HG02610 (cell line): ENCODE measurements around the gene C1orf174.

Experiments used
- ATAC-seq: cut with Tn5 transposase; IDR thresholded peaks from one replicate; pipeline ENCODE4 v1.9.1; 2021; ENCODE audit warnings: mild to moderate bottlenecking, moderate library complexity; ENCODE audit not compliant: unreplicated experiment

C1orf174 gene

DNA sequence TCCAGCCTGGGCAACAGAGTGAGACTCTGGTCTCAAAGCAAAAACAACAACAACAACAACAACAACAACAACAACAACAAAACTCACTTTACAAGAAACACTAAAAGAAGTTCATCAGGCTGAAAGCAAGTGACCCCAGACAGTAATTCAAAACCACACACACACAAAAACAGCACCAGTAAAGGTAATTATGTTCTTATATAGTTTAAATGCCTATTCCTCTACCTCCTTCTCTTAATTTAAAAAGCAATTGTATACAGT, 1.7 kb downstream of the C1orf174 start:
- ATAC-seq = no peak

DNA sequence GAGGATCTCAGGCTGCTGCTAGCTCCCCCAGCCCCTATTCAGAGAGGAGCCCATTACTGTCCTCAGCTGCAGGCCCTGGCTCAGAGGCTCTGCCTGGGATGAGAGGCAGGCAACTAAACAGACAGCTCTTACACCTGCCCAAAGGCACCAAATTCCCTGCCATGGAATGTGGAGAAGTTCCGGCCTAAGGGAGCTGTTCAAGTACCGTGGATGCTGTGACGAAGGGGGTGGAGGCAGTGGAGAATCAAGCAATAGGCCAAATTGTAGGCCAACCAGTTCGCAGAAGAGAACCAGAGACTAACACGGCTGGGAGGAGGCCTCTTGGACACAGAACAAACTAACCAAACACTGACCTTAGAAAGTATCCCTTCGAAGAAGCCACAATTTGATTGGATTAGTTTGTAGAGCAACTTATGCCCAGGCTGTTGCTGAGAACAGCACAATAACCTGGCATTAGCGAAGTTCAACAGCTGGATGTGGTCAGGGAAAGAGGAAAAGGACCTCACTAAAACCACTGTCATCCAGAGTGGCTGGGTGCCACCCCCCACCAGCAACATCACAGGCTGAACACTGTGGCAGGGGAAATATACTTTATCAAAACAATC, 3.6 kb downstream of the C1orf174 start:
- ATAC-seq = no peak

DNA sequence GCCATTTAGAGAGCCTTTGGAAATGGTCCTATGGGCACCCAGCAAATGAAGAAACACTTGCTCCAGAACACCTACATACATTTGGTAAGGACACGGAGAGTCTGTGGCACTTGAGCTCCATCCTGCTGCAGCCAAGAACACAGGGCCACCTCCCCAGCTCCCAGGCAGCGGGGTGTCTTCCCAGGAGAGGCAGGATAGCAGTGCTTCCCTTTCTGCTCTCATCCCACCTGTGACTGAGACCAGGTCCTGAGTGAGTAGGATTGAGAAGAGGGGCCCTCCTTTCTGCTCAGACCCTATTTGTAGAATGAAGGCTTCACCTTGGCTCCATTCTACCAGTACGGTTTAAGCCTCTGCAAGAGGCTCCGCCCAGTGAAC, 4.1 kb downstream of the C1orf174 start:
- no peak for ATAC-seq

DNA sequence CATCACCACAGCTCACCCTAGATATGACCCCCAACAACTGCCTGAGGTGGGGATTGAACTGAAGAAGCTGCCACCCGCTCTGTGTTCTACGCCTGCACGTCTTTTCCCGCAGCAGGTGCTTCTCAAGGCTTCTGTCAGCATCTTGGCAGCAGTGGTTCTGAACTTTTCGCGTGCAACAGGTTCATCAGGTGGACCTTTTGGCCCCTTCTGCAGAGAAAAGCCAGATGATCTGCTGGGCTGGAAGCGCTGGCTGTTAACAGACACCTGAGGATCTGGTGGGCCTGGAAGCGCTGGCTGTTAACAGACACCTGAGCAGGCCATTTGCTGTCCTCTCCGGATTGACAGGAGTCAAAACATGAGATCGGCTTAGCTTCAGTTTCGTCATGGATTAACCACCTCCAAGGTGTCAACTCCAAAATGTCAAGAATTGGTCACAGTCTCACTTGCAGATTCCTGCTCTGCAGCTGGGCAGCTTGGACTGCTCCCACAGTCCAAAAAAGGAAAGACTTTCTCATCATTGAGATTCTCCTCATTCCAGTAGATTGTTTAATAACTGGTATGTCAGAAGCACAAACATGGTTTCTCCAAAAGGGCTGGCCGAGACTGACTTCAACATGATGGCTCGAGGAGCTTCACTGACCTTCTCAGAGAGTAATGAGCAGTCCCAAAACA, 4.7 kb downstream of the C1orf174 start:
- ATAC-seq = no peak

DNA sequence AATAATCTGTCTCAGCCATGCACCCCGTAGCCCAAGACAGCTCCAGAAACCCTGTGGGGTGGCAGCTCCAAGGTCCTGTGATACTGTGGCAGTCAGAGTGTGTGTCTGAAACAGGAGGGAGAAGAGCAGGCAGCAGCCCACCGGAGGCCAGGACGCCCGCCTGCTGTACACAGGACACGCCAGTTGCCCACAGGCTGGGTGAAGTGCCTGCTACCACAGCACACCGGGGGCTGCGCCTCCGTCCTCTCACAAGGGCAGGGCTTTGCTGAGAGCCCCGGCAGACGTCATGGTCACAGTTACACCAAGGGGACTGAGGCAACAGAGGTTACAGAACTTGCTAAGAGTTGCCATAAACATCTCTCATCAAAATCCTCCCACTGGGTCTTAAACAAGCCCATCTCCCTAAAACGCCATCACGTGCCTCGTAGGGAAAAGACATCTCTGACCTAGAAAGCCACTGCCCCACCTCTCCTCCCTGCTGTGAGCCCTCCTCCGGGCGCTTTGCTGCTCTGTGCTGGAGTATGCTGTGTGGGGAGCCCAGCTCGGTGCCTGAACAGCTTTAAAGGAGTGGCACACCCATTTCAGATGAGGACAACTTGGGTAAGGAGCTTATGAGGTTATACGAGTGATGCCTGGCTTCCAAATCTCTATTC, 5.3 kb downstream of the C1orf174 start:
- no peak for ATAC-seq

DNA sequence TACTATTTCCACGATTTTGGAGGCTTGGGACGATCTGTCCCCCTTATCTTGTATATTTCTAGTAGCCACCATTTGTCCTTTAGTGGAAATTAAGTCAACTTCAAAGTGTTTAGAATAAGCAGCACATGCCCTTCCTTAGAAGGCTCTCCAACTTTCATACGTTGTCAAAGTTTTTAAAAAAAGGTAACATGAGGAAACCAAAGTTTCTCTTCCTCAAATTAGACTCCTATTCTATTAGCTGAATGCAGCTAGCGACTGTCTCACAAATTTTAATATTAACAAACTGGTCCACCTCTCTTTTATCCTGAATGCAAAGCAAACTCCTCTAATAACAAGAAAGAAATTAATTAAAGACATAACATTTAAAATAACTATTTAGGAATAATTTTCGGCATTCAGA, 6.9 kb downstream of the C1orf174 start:
- ATAC-seq = no peak

DNA sequence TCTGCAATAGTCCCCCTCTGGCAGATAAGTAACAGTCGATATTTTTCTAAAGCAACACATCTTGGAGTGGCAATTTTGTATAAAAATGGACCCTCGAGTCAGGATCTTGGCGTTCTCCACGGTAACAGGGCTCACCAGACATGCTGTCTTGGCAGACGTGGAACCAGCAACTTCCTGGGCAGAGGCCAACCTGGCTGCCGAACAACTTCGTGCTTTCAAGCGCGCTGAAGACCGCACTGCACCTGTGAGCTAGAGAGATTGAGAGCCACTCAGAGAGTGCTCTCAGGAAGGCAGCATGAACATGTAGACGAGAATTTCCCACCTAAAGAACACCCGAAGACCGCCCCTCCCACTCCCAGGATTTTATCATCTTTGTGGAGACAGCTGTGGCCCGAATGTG, 7.3 kb downstream of the C1orf174 start:
- no peak for ATAC-seq

DNA sequence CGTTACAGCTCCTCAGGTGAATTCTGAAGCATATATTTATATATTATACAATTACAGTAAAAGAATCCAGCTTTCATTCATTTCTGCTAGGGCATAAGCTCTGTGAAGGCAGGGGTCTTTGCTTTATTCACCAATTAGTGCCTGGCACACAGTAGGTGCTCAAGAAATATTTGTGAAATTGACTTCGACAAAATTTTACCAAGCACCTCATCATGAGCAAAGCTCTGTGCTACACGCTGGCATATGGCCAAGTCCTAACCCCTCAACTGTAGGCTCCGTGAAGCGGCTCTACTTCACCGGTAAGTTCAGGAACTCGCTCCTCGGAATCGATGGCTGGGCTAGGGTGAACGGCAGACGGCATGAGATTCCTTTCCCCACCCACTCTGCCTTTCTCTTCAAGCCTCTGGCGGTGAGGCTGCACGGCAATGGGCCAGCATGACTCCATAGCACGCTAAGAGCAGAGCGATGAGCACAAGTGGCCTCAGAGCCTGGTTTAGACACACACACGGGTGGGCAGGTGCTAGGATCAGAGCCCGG, 8.7 kb downstream of the C1orf174 start:
- ATAC-seq = no peak

DNA sequence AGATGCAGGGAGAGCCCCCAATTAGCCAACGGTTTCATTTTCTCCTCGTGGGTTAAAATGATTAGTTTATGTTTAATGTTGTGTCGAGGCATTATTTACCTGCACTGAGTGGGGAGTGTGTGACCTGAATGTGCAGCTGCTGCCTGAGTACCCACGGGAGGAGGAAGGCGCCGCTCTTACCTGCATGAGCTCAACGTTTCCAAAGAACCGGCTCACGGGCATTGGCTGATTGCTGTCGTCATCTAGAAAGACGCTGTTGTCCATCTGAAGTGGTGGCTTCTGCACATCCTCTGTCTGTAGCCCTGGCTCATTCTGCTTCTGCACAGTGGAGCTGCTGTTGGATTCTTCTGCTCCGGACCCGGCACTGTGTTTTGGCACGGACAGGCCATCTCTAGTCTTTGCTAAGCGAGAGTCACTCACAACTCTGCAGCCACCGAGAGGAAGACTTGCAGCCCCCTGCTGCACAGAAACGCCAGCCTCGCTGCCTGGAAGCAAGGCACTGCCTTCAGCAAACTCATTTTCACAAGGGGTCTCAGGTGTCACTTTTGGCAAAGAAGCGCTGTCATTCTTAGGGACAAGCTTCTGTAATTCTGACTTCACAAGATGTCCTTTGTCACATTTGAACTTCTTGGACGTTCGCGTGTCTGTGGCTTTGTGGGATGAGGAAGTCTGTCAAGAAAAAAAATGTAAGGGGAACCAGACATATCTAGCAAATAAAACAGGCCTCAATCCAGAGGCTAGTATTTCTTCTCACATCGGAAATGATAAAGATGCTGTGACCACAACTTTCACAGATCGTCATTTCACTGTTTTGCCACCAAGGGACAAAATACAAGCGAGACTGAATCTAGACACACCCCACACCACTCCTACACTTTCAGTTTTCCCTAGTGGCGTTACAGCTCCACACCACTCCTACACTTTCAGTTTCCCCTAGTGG, 9.4 kb downstream of the C1orf174 start:
- ATAC-seq = no peak

DNA sequence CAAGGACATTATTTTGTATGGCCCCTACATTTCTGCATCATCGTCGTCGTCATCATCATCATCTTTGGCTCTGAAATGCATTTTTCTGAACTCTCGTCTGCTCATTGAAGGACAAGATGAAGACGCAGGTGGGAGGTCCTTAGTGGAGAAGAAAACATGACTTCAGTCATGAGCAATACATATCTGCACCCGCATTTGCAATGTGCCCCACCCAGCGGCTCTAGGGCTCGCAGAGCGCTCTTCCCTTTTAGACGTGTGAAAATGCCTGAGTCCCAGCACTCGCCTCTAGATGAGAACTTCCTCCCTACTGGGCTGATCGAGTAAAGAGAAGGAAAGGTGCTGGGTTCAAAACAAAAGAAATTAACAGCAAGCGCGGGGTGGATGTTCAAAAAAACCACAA, 10.1 kb downstream of the C1orf174 start:
- ATAC-seq = no peak

DNA sequence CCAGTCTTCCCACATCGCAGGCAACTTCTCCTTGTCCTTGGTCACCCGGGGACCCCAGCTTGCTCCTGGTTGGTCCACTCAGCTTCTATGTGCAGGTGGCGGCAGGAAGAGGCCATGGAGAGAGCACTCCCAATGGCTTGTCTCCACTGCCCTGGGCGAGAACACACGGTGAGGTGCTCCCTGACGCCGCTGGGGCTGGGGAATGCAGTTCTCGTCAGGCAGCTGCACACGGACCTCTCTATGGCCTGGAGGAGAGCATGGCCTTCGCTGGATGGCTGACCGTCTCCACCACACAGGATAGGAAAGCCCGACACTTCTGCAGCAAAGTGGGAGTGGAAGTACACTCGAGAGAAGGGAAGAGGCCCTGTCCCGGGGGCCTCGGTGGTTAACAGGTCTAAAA, 11.8 kb downstream of the C1orf174 start:
- ATAC-seq = no peak

DNA sequence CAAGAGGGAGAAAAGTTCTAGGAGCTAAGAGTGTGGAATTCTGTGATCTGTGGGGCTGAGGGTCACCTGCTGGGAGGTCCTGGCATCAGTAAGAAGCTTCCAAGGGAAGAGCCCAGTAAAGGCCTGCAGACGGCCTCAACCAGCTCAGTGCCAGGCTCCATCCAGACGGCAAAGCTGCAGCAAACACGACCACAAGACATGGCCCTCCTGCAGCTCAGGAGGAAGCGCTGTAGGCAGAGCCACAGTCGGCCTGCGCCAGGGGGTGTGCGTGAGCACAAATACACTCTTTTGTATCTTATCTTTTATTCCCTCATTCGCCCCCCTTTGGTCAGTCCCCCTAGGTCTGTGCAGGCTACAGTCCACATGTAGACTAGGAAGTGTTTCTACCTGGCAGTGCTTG, 13.4 kb downstream of the C1orf174 start:
- no peak for ATAC-seq

DNA sequence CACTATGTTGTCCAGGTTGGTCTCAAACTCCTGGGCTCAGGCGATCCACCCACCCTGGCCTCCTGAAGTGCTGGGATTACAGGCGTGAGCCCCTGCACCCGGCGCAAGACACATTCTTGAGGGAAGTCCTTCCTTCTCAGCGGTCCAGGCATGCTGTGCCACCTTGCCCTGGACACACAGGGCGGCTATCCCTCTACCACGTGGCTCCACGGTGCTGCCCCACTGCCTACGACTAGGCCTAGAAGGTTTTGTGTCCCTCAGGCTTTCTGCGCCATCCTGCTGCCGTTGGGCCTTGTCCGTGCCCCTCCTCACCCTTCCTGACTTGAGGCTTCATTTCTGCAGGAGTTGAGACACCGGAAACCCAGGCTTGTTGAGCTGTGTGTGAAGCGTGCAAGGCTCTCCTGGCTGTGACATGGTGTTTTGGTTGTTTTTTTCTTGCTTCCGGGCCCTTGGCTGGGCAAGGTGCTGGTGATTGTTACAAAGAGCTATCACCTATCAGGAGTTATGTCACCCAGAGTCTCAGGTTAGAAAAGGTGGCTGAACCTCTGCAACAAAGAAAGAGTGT, 13.9 kb downstream of the C1orf174 start:
- ATAC-seq = no peak

DNA sequence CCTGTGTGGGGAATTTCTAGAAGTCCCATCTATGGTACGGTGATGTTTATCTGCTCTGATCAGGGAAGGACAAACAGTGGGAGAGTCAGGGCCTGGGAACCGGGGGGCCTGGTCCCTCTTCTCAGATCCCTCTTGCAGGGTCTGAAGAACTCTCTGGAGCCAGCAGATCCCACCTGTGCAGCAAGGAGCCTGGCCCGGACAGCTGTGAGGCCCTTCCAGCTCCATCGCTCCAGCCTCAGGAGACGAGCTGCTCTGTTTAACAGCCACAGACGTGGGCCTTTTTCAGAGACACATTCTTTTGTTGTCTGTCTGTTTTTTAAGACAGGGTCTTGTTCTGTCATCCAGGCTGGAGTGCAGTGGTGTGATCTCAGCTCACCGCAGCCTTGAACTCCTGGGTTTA, 14.5 kb downstream of the C1orf174 start:
- no peak for ATAC-seq

DNA sequence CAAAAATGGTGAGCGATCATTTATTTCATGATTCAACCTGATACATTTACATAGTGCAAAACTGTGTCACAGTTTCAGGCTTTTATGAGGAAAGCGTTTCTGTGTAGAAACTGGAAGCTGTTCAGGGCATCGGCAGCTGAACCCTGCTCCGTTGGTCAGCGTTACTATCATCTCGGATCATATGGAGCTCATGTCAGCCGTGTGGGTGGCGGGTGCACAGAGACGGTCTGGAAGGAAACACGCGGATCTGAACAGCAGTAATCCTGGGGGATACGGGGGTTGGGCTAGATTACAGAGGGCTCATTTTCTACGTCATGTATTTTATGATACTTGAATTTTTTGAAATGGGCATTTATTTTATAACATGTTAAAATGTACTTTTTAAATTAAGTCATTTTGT, 15.1 kb downstream of the C1orf174 start:
- ATAC-seq = no peak

DNA sequence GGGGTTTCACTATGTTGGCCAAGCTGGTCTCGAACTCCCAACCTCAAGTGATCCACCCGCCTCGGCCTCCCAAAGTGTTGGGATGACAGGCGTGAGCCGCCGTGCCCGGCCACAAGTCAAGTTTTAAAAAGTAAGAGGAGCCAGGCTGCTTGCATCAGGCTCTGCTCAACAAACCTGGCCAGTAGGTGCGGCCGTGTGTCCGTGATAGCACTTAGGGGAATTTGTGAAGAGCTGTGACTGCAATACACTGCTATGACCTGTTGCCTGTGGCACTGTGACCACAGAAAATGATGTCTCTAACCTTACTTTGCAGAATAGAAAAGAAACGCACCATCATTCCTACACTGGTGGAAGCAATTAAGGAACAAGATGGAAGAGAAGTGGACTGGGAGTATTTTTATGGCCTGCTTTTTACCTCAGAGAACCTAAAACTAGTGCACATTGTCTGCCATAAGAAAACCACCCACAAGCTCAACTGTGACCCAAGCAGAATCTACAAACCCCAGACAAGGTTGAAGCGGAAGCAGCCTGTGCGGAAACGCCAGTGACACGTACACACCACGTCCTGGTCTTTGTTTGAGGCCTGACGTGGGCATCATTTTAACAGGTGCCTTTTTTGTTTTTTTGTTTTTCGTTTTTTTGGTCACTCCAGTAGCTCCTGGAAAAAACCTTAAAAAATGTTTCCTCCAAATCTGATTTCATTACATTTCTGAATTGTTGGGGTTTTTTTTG, 16.7 kb downstream of the C1orf174 start:
- ATAC-seq = no peak

DNA sequence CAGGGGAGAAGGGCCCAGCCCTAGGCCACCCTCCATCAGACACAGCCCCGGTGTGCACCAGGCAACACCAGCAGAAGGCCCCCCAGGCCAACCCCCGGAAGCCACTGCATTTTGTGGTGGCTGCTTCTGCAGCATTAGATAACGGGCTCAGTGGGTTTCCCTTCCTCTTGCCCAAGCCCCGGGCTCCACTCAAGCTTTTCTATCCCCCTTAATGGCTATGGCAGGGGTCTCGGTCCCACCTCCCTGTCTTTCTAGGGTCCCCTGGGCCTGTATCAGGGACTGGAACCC, 18.9 kb downstream of the C1orf174 start:
- no peak for ATAC-seq

DNA sequence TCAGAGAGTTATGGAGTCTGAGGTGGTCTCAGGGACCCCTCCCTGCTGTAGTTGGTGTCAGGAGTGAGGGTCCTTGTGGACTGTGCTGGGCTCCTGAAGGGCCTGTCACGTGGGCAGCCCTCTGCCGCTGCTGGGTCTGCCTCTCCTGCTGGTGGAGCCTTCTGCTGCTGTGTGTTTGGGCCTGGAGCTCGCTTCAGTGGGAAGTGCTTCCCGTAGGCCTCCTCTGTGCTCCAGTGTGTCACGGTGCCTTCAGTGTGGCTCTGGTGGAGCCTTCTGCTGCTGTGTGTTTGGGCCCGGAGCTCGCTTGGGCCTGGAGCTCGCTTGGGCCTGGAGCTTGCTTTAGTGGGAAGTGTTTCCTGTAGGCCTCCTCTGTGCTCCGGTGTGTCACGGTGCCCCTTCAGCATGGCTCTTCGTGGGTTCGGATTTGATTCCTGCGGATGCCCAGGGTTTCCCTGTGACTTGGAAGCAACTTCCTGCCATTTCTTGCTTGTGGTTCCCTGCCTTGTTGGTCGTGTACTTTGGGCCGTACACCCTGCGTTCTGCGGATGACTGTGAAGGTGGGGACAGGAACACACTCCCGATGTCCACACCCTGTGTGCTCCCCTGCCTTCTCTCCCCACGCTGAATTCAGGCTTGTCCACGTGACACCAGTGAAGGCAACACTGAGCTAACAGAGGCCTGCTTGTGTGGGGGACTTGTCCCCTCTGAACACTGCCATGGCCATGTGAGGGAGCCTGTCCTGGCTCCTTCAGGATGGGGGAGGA, 19.5 kb downstream of the C1orf174 start:
- no peak for ATAC-seq

DNA sequence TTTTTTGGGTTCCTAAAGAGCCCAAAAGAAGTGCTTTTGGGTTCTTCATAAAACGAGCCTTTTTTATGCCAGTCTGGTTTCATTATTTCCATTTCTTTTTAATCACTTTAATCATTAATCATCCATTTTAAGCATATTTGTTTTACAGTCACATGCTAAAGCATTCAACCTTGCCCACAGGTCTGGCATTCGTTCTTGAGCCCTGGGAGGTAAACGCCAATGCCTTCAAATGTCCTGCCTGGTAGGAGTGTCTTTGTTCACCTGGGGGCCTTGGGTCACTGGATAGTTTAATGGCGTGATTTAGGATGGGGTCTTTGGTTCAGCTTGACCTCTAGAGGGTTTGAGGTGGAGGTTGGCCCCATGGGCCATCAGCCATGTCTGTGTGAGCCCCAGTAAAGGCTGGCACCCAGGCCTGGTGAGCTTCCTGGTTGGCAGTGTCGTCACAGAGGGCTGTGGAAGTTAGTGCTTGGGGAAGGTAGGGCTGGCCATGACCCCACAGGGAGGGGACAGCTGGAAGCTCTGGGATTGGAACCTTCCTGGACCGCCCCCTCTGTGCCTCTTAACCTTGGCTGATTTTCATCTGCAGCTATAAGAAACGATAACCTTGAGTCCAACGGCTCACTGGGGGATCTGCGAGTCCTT, 20.2 kb downstream of the C1orf174 start:
- no peak for ATAC-seq

DNA sequence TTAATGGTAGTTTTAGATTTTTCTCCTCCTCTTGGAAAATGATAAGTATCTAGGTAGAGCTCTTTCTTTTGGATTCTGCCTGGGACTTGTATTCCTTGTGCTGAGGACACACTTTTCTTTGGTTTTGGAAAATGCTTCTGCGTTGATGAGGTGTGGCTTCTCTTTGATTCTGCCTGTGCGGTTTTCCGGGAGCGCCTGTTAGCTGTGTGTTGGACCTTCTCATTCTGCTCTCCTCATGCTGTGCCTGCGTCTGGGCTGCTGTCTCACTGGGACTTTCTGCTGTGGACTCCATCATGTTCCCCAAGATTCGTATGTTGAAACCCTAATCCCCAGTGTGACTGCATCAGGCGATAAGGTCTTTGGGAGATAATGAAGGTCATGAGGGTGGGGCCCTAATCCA, 21.0 kb downstream of the C1orf174 start:
- no peak for ATAC-seq
